A549 (cell line): ENCODE results near the gene NOXO1. TPM values are rescaled to one million over a fixed set of nuclear protein-coding genes. Genes with fewer than 3 reads are reported as not detected.

Experiments used
- ATAC-seq, 2 experiments: fragments of 200-7000 bp in 1 of 2; fragments of >200 bp in 1 of 2; cut with Nextera tagmentation in 1 of 2; cut with Tn5 transposase in 1 of 2; 3 replicates each; pipeline versions ENCODE4 v1.8.0 to v1.9.1; 2018 to 2020; ENCODE audit warnings: mild to moderate bottlenecking in 1 of 2, moderate library complexity in 1 of 2
- CTCF ChIA-PET: fragments of 300-600 bp; sonication (Branson Sonifier 250); formaldehyde crosslinking; extraction: SDS; loops from one replicate; lab custom pipeline; 2021; ENCODE audit warnings: antibody characterized with exemption, inconsistent platforms; lab: Yijun Ruan, JAX
- POLR2A ChIA-PET: fragments of 350-600 bp; formaldehyde crosslinking; extraction: SDS; loops from one replicate; lab custom pipeline; 2021; ENCODE audit warnings: antibody characterized with exemption, inconsistent platforms; lab: Yijun Ruan, JAX
- DNase-seq, 2 experiments: peaks; one replicate each; pipeline versions ENCODE4 v3.0.0 to v3.0.0-alpha.2; 2011 to 2016; ENCODE audit warnings: low read depth in 1 of 2, low spot score in 1 of 2
- FAIRE-seq: peaks from 2 replicates; lab custom pipeline; 2011; peaks lifted over from hg19 to GRCh38; lab: Jason Lieb, UNC
- H3K27ac ChIP-seq, 2 experiments: fragments of >200 bp; sonication (Bioruptor Twin); formaldehyde crosslinking; 3 replicates each; pipeline ENCODE4 v1.5.1; 2016 to 2017
- H3K4me1 ChIP-seq: fragments of >200 bp; sonication (Bioruptor Twin); formaldehyde crosslinking; 3 replicates; pipeline ENCODE4 v1.6.1; 2016
- H3K4me2 ChIP-seq: fragments of >200 bp; sonication (Bioruptor Twin); formaldehyde crosslinking; 3 replicates; pipeline ENCODE4 v1.6.1; 2016
- H3K4me3 ChIP-seq: fragments of >200 bp; sonication (Bioruptor Twin); formaldehyde crosslinking; 3 replicates; pipeline ENCODE4 v1.5.1; 2016
- H3K9me3 ChIP-seq: fragments of >200 bp; sonication (Bioruptor Twin); formaldehyde crosslinking; 3 replicates; pipeline ENCODE4 v1.6.1; 2016
- BCL3 ChIP-seq: fragments of >200 bp; sonication (Bioruptor Twin); formaldehyde crosslinking; IDR thresholded peaks from 3 replicates; pipeline ENCODE4 v1.6.1; 2016
- CEBPB ChIP-seq, 2 experiments: fragments of >200 bp in 1 of 2; sonication (Bioruptor Twin) in 1 of 2; formaldehyde crosslinking in 1 of 2; IDR thresholded peaks; 2 replicates each; pipeline ENCODE4 v1.6.1; 2012 to 2016
- E2F6 ChIP-seq: IDR thresholded peaks from 2 replicates; pipeline ENCODE4 v1.6.1; 2012; ENCODE audit warnings: low read depth, borderline replicate concordance
- GATA3 ChIP-seq: IDR thresholded peaks from 2 replicates; pipeline ENCODE4 v1.6.1; 2012; ENCODE audit warnings: borderline replicate concordance
- HDAC2 ChIP-seq: fragments of 200-600 bp; sonication (generic); IDR thresholded peaks from 2 replicates; pipeline ENCODE4 v1.6.1; 2016
- HMGXB4 ChIP-seq: fragments of 250-450 bp; sonication (Bioruptor Pico); IDR thresholded peaks from 2 replicates; pipeline ENCODE4 v1.5.0; 2021; ENCODE audit warnings: mild to moderate bottlenecking, moderate library complexity, borderline replicate concordance
- JUN ChIP-seq, 2 experiments: fragments of >200 bp; sonication (Bioruptor Twin); formaldehyde crosslinking; IDR thresholded peaks; 2 replicates in 1 of 2; 3 replicates in 1 of 2; pipeline ENCODE4 v1.6.1; 2016 to 2017
- KDM1A ChIP-seq: fragments of 200-600 bp; sonication (generic); IDR thresholded peaks from 2 replicates; pipeline ENCODE4 v1.6.1; 2016; ENCODE audit warnings: low read depth, mild to moderate bottlenecking
- KDM5A ChIP-seq: fragments of 200-600 bp; sonication (generic); IDR thresholded peaks from 2 replicates; pipeline ENCODE4 v1.6.1; 2016; ENCODE audit warnings: antibody characterized with exemption, mild to moderate bottlenecking
- MAZ ChIP-seq: fragments of 150-350 bp; IDR thresholded peaks from 2 replicates; pipeline ENCODE4 v1.6.1; 2014; ENCODE audit warnings: antibody characterized with exemption, low read depth, low read length, borderline replicate concordance
- MYC ChIP-seq: IDR thresholded peaks from 2 replicates; pipeline ENCODE4 v1.6.1; 2012; ENCODE audit warnings: mild to moderate bottlenecking, inconsistent platforms, low read length, improper control_type of control experiment, borderline replicate concordance
- NFE2L2 ChIP-seq: fragments of 150-350 bp; conservative IDR thresholded peaks from 2 replicates; pipeline ENCODE4 v1.6.1; 2014; ENCODE audit warnings: low read length
- POLR2A ChIP-seq: IDR thresholded peaks from 2 replicates; pipeline ENCODE4 v1.6.1; 2012; ENCODE audit warnings: mild to moderate bottlenecking, low read length
- POLR2AphosphoS2 ChIP-seq: conservative IDR thresholded peaks from 2 replicates; pipeline ENCODE4 v1.6.1; 2012; ENCODE audit warnings: low read length, improper control_type of control experiment, inconsistent platforms
- REST ChIP-seq: fragments of 200-600 bp; sonication (generic); IDR thresholded peaks from 2 replicates; pipeline ENCODE4 v1.6.1; 2016; ENCODE audit warnings: antibody characterized with exemption, mild to moderate bottlenecking, moderate library complexity
- RFX5 ChIP-seq: fragments of 450-650 bp; IDR thresholded peaks from 2 replicates; pipeline ENCODE4 v1.7.1; 2014; ENCODE audit warnings: antibody characterized with exemption, mild to moderate bottlenecking, moderate library complexity
- TFCP2L1 ChIP-seq: fragments of 250-450 bp; sonication (Bioruptor Pico); IDR thresholded peaks from 2 replicates; pipeline ENCODE4 v1.5.0; 2021; ENCODE audit warnings: mild to moderate bottlenecking
- TP53 ChIP-seq: fragments of 250-450 bp; sonication (Bioruptor Pico); IDR thresholded peaks from 2 replicates; pipeline ENCODE4 v1.5.0; 2021; ENCODE audit warnings: mild to moderate bottlenecking, moderate library complexity
- ZC3H11A ChIP-seq: fragments of 450-650 bp; IDR thresholded peaks from 2 replicates; pipeline ENCODE4 v1.6.1; 2014; ENCODE audit warnings: antibody characterized with exemption, mild to moderate bottlenecking
- ZNF302 ChIP-seq: fragments of 250-450 bp; sonication (Bioruptor Pico); IDR thresholded peaks from 2 replicates; pipeline ENCODE4 v1.9.0; 2021; ENCODE audit warnings: inconsistent platforms, mild to moderate bottlenecking, moderate library complexity
- WGBS: methylation state at CpG from one replicate; pipeline ENCODE4 v1.1.6; 2017; ENCODE audit errors: missing lambda C conversion rate; 5-methylcytosine and 5-hydroxymethylcytosine counted together
- polyA plus RNA-seq, 4 experiments: library from polyadenylated mRNA; depleted of rRNA in 3 of 4; stranded (reverse); fragments of >200 nt; fragmentation: RNase III in 1 of 4; extraction: RNeasy Plus Mini Kit Qiagen cat#74134 plus additional on column Dnase treatment in 1 of 4; gene quantifications; 2 replicates in 3 of 4; 3 replicates in 1 of 4; pipeline ENCODE4 v1.2.3, GENCODE V29; 2011 to 2017

NOXO1 gene
- polyA plus RNA-seq, 2 of the 4 experiments (the other 2 are of a cell fraction) = 0.32 TPM; not detected in 1

- POLR2A ChIA-PET = interaction anchor here (0.7 to 2.2 kb wide), 20 partner anchors 10 to 190 kb away, joined by 3 to 50 read pairs (median 6); partner anchors contain the start of genes FAHD1, GFER, HAGH and MSRB1
- TF ChIP-seq ZC3H11A (no peak), NFE2L2 (no peak), REST (no peak), POLR2AphosphoS2 (no peak), ZNF302 (CRISPR knock-in tag) (no peak), TP53 (no peak), MYC (no peak)
- 11% methylated on average over 20 of the region's 24 CpGs for WGBS
These were observed 15.8 kb downstream of the NOXO1 start for GRCh38 chr16:1965396-1966001.

GRCh38 chr16:1964506-1965395 is 16.5 kb downstream of the NOXO1 start, which contains the start of gene RPS2:
Gene RPS2, minus strand, starts transcription at chr16:1964826. Its CDS starts 201 bp downstream, at chr16:1964625.
- H3K27ac ChIP-seq = peak within 1 kb of the TSS; percentile 92 to 100
- FAIRE-seq = no peak
- ChIA-PET POLR2A (interaction anchor here (0.7 to 2.2 kb wide), 33 partner anchors 11 to 537 kb away, joined by 3 to 50 read pairs (median 5); partner anchors contain the start of genes ECI1, FAHD1, GFER and HAGH), CTCF (interaction anchor here (0.6 to 2.3 kb wide), 5 partner anchors 18 to 158 kb away, joined by 3 to 11 read pairs (median 4); partner anchors contain the start of gene GFER)
- peaks cover 34% of the 10 kb centered on the region for H3K4me1 ChIP-seq
- WGBS = 1% methylated on average over 42 of the region's 97 CpGs
- H3K9me3 ChIP-seq = no peaks in the 10 kb centered on the region
- H3K4me3 ChIP-seq = peak within 1 kb of the TSS; percentile 88
- DNase-seq = peak; percentile 99
- ATAC-seq = peak; percentile 67 to 81
- H3K4me2 ChIP-seq = peak within 1 kb of the TSS; percentile 94
- TF ChIP-seq TFCP2L1 (no peak; the same call in 1 of the 2 replicates), RFX5 (no peak; the same call in 1 of the 2 replicates), ZC3H11A (no peak), REST (peak; percentile 89), JUN (IDR thresholded peaks at IDR 0.05) (peak; percentile 98 to 100), HMGXB4 (peak; percentile 52; the same call in 1 of the 2 replicates), BCL3 (peak; percentile 100), POLR2A (peak; percentile 97), KDM5A (peak; percentile 55), E2F6 (peak; percentile 61; the same call in 1 of the 2 replicates), GATA3 (peak; percentile 73; the same call in 1 of the 2 replicates), MAZ (no peak), HDAC2 (0 out of 2 replicates have a peak, but pooled peaks have one; percentile 36), KDM1A (0 out of 2 replicates have a peak, but pooled peaks have one; percentile 51), CEBPB (IDR thresholded peaks at IDR 0.05) (no peak), MYC (peak; percentile 95)

More at GRCh38 chr16:1965396-1966001, 15.8 kb downstream of the NOXO1 start:
- Histone ChIP-seq H3K4me2 (peak overlapping the region; percentile 93), H3K9me3 (no peaks in the 10 kb centered on the region), H3K4me1 (peaks cover 31% of the 10 kb centered on the region), H3K4me3 (peak overlapping the region; percentile 88), H3K27ac (peak overlapping the region; percentile 92 to 100)
- FAIRE-seq (no peak), ATAC-seq (no peak), DNase-seq (no peak)
- CTCF ChIA-PET = interaction anchor here (0.8 to 3.0 kb wide), 9 partner anchors 13 to 176 kb away, joined by 3 to 11 read pairs (median 4); partner anchors contain the start of gene GFER
